Karpas-422 (cell line): ENCODE measurements around the gene RSPO1. TPM values are rescaled to one million over a fixed set of nuclear protein-coding genes. Genes with fewer than 3 reads are reported as not detected.

Experiments used
- DNase-seq: peaks from one replicate; pipeline ENCODE4 v3.0.0-alpha.2; 2015
- H2AFZ ChIP-seq: fragments of 200-600 bp; sonication (generic); 2 replicates; pipeline ENCODE4 v1.6.1; 2014; ENCODE audit warnings: antibody characterized with exemption, low read length, mixed read lengths
- H3K27ac ChIP-seq: fragments of 200-600 bp; sonication (generic); 2 replicates; pipeline ENCODE4 v1.5.1; 2014; ENCODE audit warnings: mild to moderate bottlenecking, low read length, moderate library complexity
- H3K27me3 ChIP-seq: fragments of 200-600 bp; sonication (generic); 2 replicates; pipeline ENCODE4 v1.6.1; 2014; ENCODE audit warnings: low read length, mixed read lengths
- H3K36me3 ChIP-seq: fragments of 200-600 bp; sonication (generic); 2 replicates; pipeline ENCODE4 v1.6.1; 2014; ENCODE audit warnings: low read length, mixed read lengths; ENCODE audit not compliant: insufficient read depth
- H3K4me1 ChIP-seq: fragments of 200-600 bp; sonication (generic); 2 replicates; pipeline ENCODE4 v1.6.1; 2014; ENCODE audit warnings: mild to moderate bottlenecking, low read length, mixed read lengths
- H3K4me2 ChIP-seq: fragments of 200-600 bp; sonication (generic); 2 replicates; pipeline ENCODE4 v1.6.1; 2014; ENCODE audit warnings: low read length, low read depth, mild to moderate bottlenecking; ENCODE audit not compliant: poor library complexity, severe bottlenecking
- H3K4me3 ChIP-seq: fragments of 200-600 bp; sonication (generic); 2 replicates; pipeline ENCODE4 v1.5.1; 2014; ENCODE audit warnings: mild to moderate bottlenecking, antibody characterized with exemption, low read length, mixed read lengths
- H3K79me2 ChIP-seq: fragments of 200-600 bp; sonication (generic); 2 replicates; pipeline ENCODE4 v1.6.1; 2014; ENCODE audit warnings: mild to moderate bottlenecking, low read length, mixed read lengths
- H3K9ac ChIP-seq: fragments of 200-600 bp; sonication (generic); 2 replicates; pipeline ENCODE4 v1.6.0; 2014; ENCODE audit warnings: low read length
- H3K9me2 ChIP-seq: fragments of 200-600 bp; sonication (generic), shearing (Covaris generic); replicated peaks from 2 replicates; pipeline ENCODE4 v1.6.0; 2014; ENCODE audit warnings: mild to moderate bottlenecking, low read length, moderate library complexity; ENCODE audit not compliant: insufficient read depth
- H3K9me3 ChIP-seq: fragments of 300-700, 200-600 bp; sonication (generic); 2 replicates; pipeline ENCODE4 v1.6.1; 2014; ENCODE audit warnings: low read length, mixed read lengths
- H4K20me1 ChIP-seq: fragments of 200-600 bp; sonication (generic); 2 replicates; pipeline ENCODE4 v1.6.1; 2014; ENCODE audit warnings: mild to moderate bottlenecking, antibody characterized with exemption, low read length, low read depth; ENCODE audit not compliant: insufficient read depth
- total RNA-seq: library from RNA; depleted of rRNA; stranded (reverse); fragments of >200 nt; shearing (Covaris generic); gene quantifications from 2 replicates; pipeline ENCODE4 v1.2.3, GENCODE V29; 2014; ENCODE audit warnings: low replicate concordance

The RSPO1 gene
- total RNA-seq, 1 experiment from 2014 or later, result not detected

DNA sequence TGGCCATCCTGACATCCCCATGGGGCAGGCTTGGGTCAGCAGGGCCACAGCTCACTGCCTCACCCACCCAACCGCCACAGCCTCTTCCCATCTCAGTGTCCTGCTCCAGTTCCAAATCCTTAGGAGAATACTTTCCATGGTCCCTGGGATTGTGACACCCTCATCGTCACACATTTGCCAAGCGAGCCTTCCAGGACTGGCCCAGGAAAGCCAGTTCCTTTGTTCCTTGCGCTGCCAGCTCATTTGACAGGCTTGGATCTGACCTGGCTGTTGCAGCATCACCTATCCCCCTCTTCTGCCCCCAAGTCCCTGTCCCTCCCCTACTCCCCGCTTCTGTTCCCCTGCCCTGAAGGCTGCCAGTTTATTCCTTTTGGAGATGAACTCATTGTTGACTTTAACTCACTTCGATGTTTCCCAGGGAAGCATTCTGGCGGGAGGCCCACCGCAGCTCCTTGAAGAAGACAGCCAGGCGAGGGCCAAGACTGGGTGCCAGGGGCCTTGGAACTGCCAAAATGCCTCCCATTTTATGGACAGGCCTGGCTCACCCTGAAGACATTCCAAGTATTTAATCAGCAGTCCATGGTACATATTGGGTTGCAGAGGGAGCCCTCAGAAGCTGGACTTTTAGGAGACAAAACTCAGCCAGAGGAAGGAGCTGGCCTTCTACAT, 28.8 kb downstream of the RSPO1 start:
- Histone ChIP-seq H3K27me3 (no peaks in the 10 kb centered on the region), H3K4me3 (no peak overlapping the region), H3K9me2 (no peaks in the 10 kb centered on the region), H3K36me3 (no peaks in the 10 kb centered on the region), H3K4me1 (peaks cover 3% of the 10 kb centered on the region; the same call in 1 of the 2 replicates), H3K9me3 (no peaks in the 10 kb centered on the region), H2AFZ (no peak overlapping the region), H3K79me2 (no peaks in the 10 kb centered on the region), H3K4me2 (no peak overlapping the region), H4K20me1 (no peaks in the 10 kb centered on the region), H3K27ac (no peak overlapping the region), H3K9ac (no peak overlapping the region)
- no peak for DNase-seq

- Histone ChIP-seq H3K9ac (no peak overlapping the region), H2AFZ (no peak overlapping the region), H3K4me2 (no peak overlapping the region), H3K27me3 (no peaks in the 10 kb centered on the region), H4K20me1 (no peaks in the 10 kb centered on the region), H3K9me3 (no peaks in the 10 kb centered on the region), H3K79me2 (no peaks in the 10 kb centered on the region), H3K9me2 (no peaks in the 10 kb centered on the region), H3K27ac (no peak overlapping the region), H3K4me3 (no peak overlapping the region), H3K36me3 (no peaks in the 10 kb centered on the region), H3K4me1 (peaks cover 3% of the 10 kb centered on the region; the same call in 1 of the 2 replicates)
- no peak for DNase-seq
These were observed 29.5 kb downstream of the RSPO1 start for GRCh38 chr1:37605061-37605650.

- H3K9me3 ChIP-seq, result no peaks in the 10 kb centered on the region
- H3K9me2 ChIP-seq, result no peaks in the 10 kb centered on the region
- no peaks in the 10 kb centered on the region for H3K27me3 ChIP-seq
- H3K4me1 ChIP-seq, result peaks cover 3% of the 10 kb centered on the region; the same call in 1 of the 2 replicates
- no peaks in the 10 kb centered on the region for H4K20me1 ChIP-seq
- no peak overlapping the region for H3K9ac ChIP-seq
- H2AFZ ChIP-seq, result no peak overlapping the region
- H3K36me3 ChIP-seq, result no peaks in the 10 kb centered on the region
- no peak overlapping the region for H3K4me3 ChIP-seq
- no peak overlapping the region for H3K4me2 ChIP-seq
- no peaks in the 10 kb centered on the region for H3K79me2 ChIP-seq
- DNase-seq, result peak; percentile 79
- no peak overlapping the region for H3K27ac ChIP-seq
These were observed 31.7 kb downstream of the RSPO1 start for GRCh38 chr1:37602750-37603694.

GRCh38 chr1:37601441-37601840, 33.3 kb downstream of the RSPO1 start:
- peaks cover 6% of the 10 kb centered on the region for H3K4me1 ChIP-seq
- H4K20me1 ChIP-seq, result no peaks in the 10 kb centered on the region
- H3K9me2 ChIP-seq, result no peaks in the 10 kb centered on the region
- H3K4me2 ChIP-seq, result no peak overlapping the region
- H3K27ac ChIP-seq, result no peak overlapping the region
- H3K36me3 ChIP-seq, result no peaks in the 10 kb centered on the region
- no peak overlapping the region for H2AFZ ChIP-seq
- no peaks in the 10 kb centered on the region for H3K79me2 ChIP-seq
- H3K9ac ChIP-seq, result no peak overlapping the region
- no peak for DNase-seq
- H3K4me3 ChIP-seq, result no peak overlapping the region
- no peaks in the 10 kb centered on the region for H3K9me3 ChIP-seq
- no peaks in the 10 kb centered on the region for H3K27me3 ChIP-seq

DNA sequence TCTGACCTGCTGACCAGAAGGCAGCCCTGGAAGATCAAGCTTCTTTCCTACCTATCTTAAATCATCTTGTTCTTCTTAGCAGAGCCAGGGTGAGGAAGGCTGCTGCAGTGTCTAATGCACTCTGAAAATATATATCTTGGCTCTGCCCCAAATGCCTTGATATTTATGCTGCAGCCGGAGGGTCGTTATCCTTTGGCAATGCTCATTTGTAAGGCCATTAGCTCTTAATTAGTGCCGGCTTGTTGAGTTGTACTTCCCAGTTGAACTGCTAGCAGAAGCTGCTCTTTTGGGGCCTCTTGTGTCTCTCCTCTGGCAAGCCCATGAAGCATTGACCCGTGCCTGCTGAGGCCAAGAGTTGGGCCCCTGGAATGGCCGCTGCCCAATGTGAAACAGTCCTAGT, 34.8 kb downstream of the RSPO1 start:
- Histone ChIP-seq H3K4me2 (no peak overlapping the region), H3K27me3 (no peaks in the 10 kb centered on the region), H3K9me3 (no peaks in the 10 kb centered on the region), H3K4me1 (peaks cover 11% of the 10 kb centered on the region), H2AFZ (no peak overlapping the region), H3K9ac (no peak overlapping the region), H3K4me3 (no peak overlapping the region), H3K27ac (no peak overlapping the region), H4K20me1 (peaks cover 6% of the 10 kb centered on the region; the same call in 1 of the 2 replicates), H3K79me2 (peaks cover 8% of the 10 kb centered on the region), H3K36me3 (no peaks in the 10 kb centered on the region), H3K9me2 (no peaks in the 10 kb centered on the region)
- DNase-seq, result no peak

DNA sequence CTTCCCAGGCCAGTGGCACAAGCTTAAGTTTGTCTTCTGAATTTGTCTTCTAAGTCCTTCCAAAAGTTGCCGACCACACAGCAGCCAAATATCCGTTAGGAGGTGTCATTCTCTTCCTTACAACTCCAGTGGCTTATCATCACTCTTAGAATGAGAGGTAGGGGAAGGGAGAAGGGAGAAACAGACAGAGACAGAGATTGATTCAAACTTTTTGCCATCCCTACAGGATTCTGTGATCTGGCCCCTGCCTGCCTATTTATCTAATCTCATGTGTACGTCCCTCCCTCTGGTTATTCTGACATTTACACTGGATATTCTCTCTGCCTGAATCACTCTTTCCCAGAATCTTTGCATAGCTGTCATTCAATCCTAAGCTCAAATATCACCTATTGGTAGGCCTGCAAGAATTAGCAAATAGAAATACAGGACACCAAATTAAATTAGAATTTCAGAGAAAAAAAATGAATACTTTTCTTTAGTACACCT, 38.5 kb downstream of the RSPO1 start:
- H3K27me3 ChIP-seq, result no peaks in the 10 kb centered on the region
- H3K79me2 ChIP-seq, result peaks cover 40% of the 10 kb centered on the region
- no peak for DNase-seq
- peaks cover 19% of the 10 kb centered on the region for H3K4me1 ChIP-seq
- H3K4me2 ChIP-seq, result peak overlapping the region; percentile 89
- no peaks in the 10 kb centered on the region for H3K9me3 ChIP-seq
- no peaks in the 10 kb centered on the region for H3K9me2 ChIP-seq
- peak overlapping the region; percentile 87 for H3K9ac ChIP-seq
- peaks cover 22% of the 10 kb centered on the region; the same call in 1 of the 2 replicates for H3K36me3 ChIP-seq
- H2AFZ ChIP-seq, result peak overlapping the region; percentile 89
- H4K20me1 ChIP-seq, result peaks cover 29% of the 10 kb centered on the region
- H3K4me3 ChIP-seq, result peak overlapping the region; percentile 94
- no peak overlapping the region for H3K27ac ChIP-seq

DNA sequence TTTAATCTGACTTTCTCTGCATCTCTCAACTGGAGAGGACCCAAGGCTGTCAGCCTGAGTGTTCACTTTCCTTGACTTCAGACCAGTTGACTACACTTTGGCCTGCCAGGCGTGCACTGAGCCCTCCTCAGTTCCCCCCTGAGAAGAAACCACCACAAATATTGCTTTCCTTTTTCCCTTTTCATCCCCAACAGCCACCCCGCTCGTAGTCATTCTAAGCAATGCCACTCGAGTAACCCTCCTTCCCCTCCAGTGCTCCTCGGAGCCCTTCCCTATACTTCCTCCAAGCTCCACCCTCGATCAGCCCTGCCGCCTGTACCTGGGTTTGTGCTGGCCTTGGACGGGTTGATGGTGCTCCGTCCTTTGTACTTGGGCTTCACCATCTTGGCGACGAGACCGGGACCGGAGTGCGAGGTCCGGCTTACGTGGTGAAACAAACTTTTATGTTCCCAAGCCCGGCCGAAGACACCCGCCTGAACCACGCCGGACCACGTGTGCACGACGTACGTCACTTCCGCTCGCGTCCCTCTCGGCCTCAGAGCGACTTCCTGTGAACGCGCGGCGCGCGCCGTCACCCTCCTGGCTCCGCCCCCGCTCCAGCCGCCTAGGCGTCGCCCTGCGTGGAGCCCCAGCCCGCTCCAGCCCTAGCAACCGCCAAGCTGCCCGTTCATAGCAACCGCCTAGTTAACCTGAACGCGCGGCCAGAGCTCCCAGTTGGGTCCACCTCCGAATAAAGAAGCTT, 39.1 kb downstream of the RSPO1 start, which contains the start of gene GNL2:
GNL2 (minus strand) TSS at position 498 of the 742 bp plus-strand sequence; CDS start at position 383, 115 bp downstream.
- peak within 1 kb of the TSS; percentile 89 for H2AFZ ChIP-seq
- peak; percentile 99 for DNase-seq
- H3K4me1 ChIP-seq, result peaks cover 19% of the 10 kb centered on the region
- no peaks in the 10 kb centered on the region for H3K9me2 ChIP-seq
- H3K27ac ChIP-seq, result no peak within 1 kb of the TSS; the same call in 1 of the 2 replicates
- peak within 1 kb of the TSS; percentile 94 for H3K4me3 ChIP-seq
- no peaks in the 10 kb centered on the region for H3K27me3 ChIP-seq
- peaks cover 46% of the 10 kb centered on the region for H3K79me2 ChIP-seq
- peak within 1 kb of the TSS; percentile 89 for H3K4me2 ChIP-seq
- H3K9ac ChIP-seq, result peak within 1 kb of the TSS; percentile 87
- H4K20me1 ChIP-seq, result peaks cover 29% of the 10 kb centered on the region
- H3K36me3 ChIP-seq, result peaks cover 28% of the 10 kb centered on the region; the same call in 1 of the 2 replicates
- H3K9me3 ChIP-seq, result no peaks in the 10 kb centered on the region
